ENCODE results near the gene ISG15. TPM values are rescaled to one million over a fixed set of nuclear protein-coding genes. Genes with fewer than 3 reads are reported as not detected.

ISG15 gene
- total and polyA plus RNA-seq, 9 of the 15 experiments (the other 6 are each of a cell fraction or from before 2014, with no cell fraction given) = 0.40 to 58.3 (median 12.2) TPM

GRCh38 chr1:1053022-1053421 is 39.7 kb downstream of the ISG15 start:
- Histone ChIP-seq H2AFZ (ENCODE audit: low read depth, low read length) (no peak overlapping the region), H3K79me2 (ENCODE audit: control insufficient read depth, insufficient read depth, low read length) (no peaks in the 10 kb centered on the region), H3K27me3 (ENCODE audit: control insufficient read depth in 2 of 2, insufficient read depth in 2 of 2, low read length in 2 of 2) (no peaks in the 10 kb centered on the region), H3K9me3 (replicated peaks; ENCODE audit: control insufficient read depth, insufficient read depth, low read depth, low read length) (no peaks in the 10 kb centered on the region), H3K36me3 (ENCODE audit: control insufficient read depth, insufficient read depth, low read length) (peaks cover 62% of the 10 kb centered on the region), H3K4me1 (replicated peaks in 1 of 2; ENCODE audit: control insufficient read depth in 2 of 2, insufficient read depth in 2 of 2, low read length in 2 of 2) (peaks cover 4 to 41% of the 10 kb centered on the region in 2 experiments), H3K27ac (ENCODE audit: extremely low read depth, low read depth, low read length) (no peak overlapping the region), H3K9ac (ENCODE audit: insufficient read depth in 1 of 2, low read depth in 2 of 2, low read length in 2 of 2) (no peak overlapping the region), H3K4me2 (ENCODE audit: insufficient read depth, low read length) (no peak overlapping the region), H3K4me3 (no peak overlapping the region), H3K9me1 (ENCODE audit: control insufficient read depth, insufficient read depth, low read length) (no peaks in the 10 kb centered on the region), H4K20me1 (replicated peaks; ENCODE audit: control insufficient read depth, insufficient read depth, low read length) (no peaks in the 10 kb centered on the region)
- CTCF ChIA-PET (ENCODE audit: low intra/inter-chr PET ratio) = no interaction called here
- no TSS peak for BruUV-seq (replicated peaks)
- intact Hi-C loops (cut with micrococcal nuclease) (no loop called here), in situ Hi-C loops (cut with MboI) (no loop called here)
- POLR2A ChIA-PET = no interaction called here
- TF ChIP-seq MAX (CRISPR knock-in tag; IDR thresholded peaks at IDR 0.05) = no peak
- 0 out of 2 replicates have a peak, but pooled peaks have one; percentile 9 for TF ChIP-seq POLR2G (IDR thresholded peaks at IDR 0.05; ENCODE audit: low read depth, low read length)
- WGBS (ENCODE audit: insufficient coverage, low coverage, missing lambda C conversion rate) = 95% methylated on average over 15 of the region's 15 CpGs
- FAIRE-seq (no peak), ATAC-seq (no peak), DNase-seq (ENCODE audit: extremely low read depth in 1 of 4, low spot score in 3 of 4) (no peak)

- CTCF ChIA-PET (ENCODE audit: low intra/inter-chr PET ratio) = no interaction called here
- Histone ChIP-seq H3K4me1 (replicated peaks in 1 of 2; ENCODE audit: control insufficient read depth in 2 of 2, insufficient read depth in 2 of 2, low read length in 2 of 2) (peaks cover 11 to 47% of the 10 kb centered on the region in 2 experiments), H3K79me2 (ENCODE audit: control insufficient read depth, insufficient read depth, low read length) (no peaks in the 10 kb centered on the region), H2AFZ (ENCODE audit: low read depth, low read length) (no peak overlapping the region), H3K36me3 (ENCODE audit: control insufficient read depth, insufficient read depth, low read length) (peaks cover 60% of the 10 kb centered on the region), H3K4me2 (ENCODE audit: insufficient read depth, low read length) (no peak overlapping the region), H3K9me1 (ENCODE audit: control insufficient read depth, insufficient read depth, low read length) (no peaks in the 10 kb centered on the region), H3K9ac (ENCODE audit: insufficient read depth in 1 of 2, low read depth in 2 of 2, low read length in 2 of 2) (no peak overlapping the region), H3K9me3 (replicated peaks; ENCODE audit: control insufficient read depth, insufficient read depth, low read depth, low read length) (no peaks in the 10 kb centered on the region), H3K4me3 (no peak overlapping the region), H3K27me3 (ENCODE audit: control insufficient read depth in 2 of 2, insufficient read depth in 2 of 2, low read length in 2 of 2) (no peaks in the 10 kb centered on the region), H4K20me1 (replicated peaks; ENCODE audit: control insufficient read depth, insufficient read depth, low read length) (no peaks in the 10 kb centered on the region), H3K27ac (ENCODE audit: extremely low read depth, low read depth, low read length) (no peak overlapping the region)
- 95% methylated on average over 18 of the region's 18 CpGs for WGBS (ENCODE audit: insufficient coverage, low coverage, missing lambda C conversion rate)
- DNase-seq (ENCODE audit: extremely low read depth in 1 of 4, low spot score in 3 of 4) (no peak), FAIRE-seq (no peak), ATAC-seq (no peak)
- BruUV-seq (replicated peaks) = no TSS peak
- POLR2A ChIA-PET = interaction anchor here (1.2 kb wide), 1 partner anchor 12 kb away, joined by 3 read pairs; no protein-coding TSS in a partner anchor
- in situ Hi-C loops (cut with MboI) = no loop called here
- intact Hi-C loops (cut with micrococcal nuclease) = no loop called here
- TF ChIP-seq ZNF589 (CRISPR knock-in tag; IDR thresholded peaks at IDR 0.05; ENCODE audit: low read depth) (no peak), ZNF277 (CRISPR knock-in tag; IDR thresholded peaks at IDR 0.05; ENCODE audit: borderline replicate concordance) (no peak), GATA2 (CRISPR knock-in tag; IDR thresholded peaks at IDR 0.05) (no peak), TOE1 (IDR thresholded peaks at IDR 0.05; ENCODE audit: borderline replicate concordance) (no peak), TOE1 (CRISPR knock-in tag; IDR thresholded peaks at IDR 0.05; ENCODE audit: borderline replicate concordance, low read depth) (no peak), GMEB1 (CRISPR knock-in tag; IDR thresholded peaks at IDR 0.05) (no peak), KHSRP (IDR thresholded peaks at IDR 0.05) (no peak), MBD2 (IDR thresholded peaks at IDR 0.05; ENCODE audit: borderline replicate concordance, low read depth) (no peak), NCOR1 (IDR thresholded peaks at IDR 0.05) (no peak), ZNF717 (CRISPR knock-in tag; IDR thresholded peaks at IDR 0.05) (no peak), NFRKB (IDR thresholded peaks at IDR 0.05; ENCODE audit: low read depth) (no peak), PHF8 (IDR thresholded peaks at IDR 0.05; ENCODE audit: borderline replicate concordance, low read length) (no peak), RFX7 (CRISPR knock-in tag; IDR thresholded peaks at IDR 0.05) (no peak), NBN (IDR thresholded peaks at IDR 0.05; ENCODE audit: low read depth) (no peak)
Observed at GRCh38 chr1:1053682-1054081, 40.4 kb downstream of the ISG15 start.
